H54 (cell line): Measurements from ENCODE around the gene TSHZ3.

Source experiments
- DNase-seq: peaks from one replicate; pipeline ENCODE4 v3.0.0; 2011; ENCODE audit warnings: low spot score, mixed read lengths; ENCODE audit not compliant: insufficient read length
- FAIRE-seq: peaks from 3 replicates; lab custom pipeline; 2011; peaks lifted over from hg19 to GRCh38; lab: Jason Lieb, UNC
- POLR2A ChIP-seq: IDR thresholded peaks from 2 replicates; pipeline ENCODE4 v1.6.1; 2011; ENCODE audit warnings: low read depth, mild to moderate bottlenecking, low read length

The TSHZ3 gene

GRCh38 chr19:31349160-31349881 is at the start of gene TSHZ3:
TSS of gene TSHZ3 (minus strand) at chr19:31349436. CDS start at chr19:31349219, 217 bp downstream.
- DNase-seq: peak; percentile 80
- no peak for FAIRE-seq
- peak; percentile 51 for TF ChIP-seq POLR2A

- no peak for DNase-seq
- no peak for TF ChIP-seq POLR2A
- no peak for FAIRE-seq
Observed at GRCh38 chr19:31397308-31397707, 48.1 kb upstream of the TSHZ3 start.

GRCh38 chr19:31392464-31392863 is 43.2 kb upstream of the TSHZ3 start:
- no peak for FAIRE-seq
- DNase-seq: no peak
- TF ChIP-seq POLR2A: no peak

- FAIRE-seq: no peak
- TF ChIP-seq POLR2A: no peak
Observed at GRCh38 chr19:31391518-31391917, 42.3 kb upstream of the TSHZ3 start.

GRCh38 chr19:31390711-31391110 is 41.5 kb upstream of the TSHZ3 start:
- DNase-seq (no peak), FAIRE-seq (no peak)

More at GRCh38 chr19:31391518-31391917, 42.3 kb upstream of the TSHZ3 start:
- DNase-seq: no peak

GRCh38 chr19:31389874-31390273 is 40.6 kb upstream of the TSHZ3 start:
- DNase-seq (no peak), FAIRE-seq (no peak)
- TF ChIP-seq POLR2A: no peak

More at GRCh38 chr19:31390711-31391110, 41.5 kb upstream of the TSHZ3 start:
- TF ChIP-seq POLR2A: no peak

- no peak for DNase-seq
- no peak for TF ChIP-seq POLR2A
- FAIRE-seq: no peak
Observed at GRCh38 chr19:31387717-31388301, 38.6 kb upstream of the TSHZ3 start.

- TF ChIP-seq POLR2A: no peak
- DNase-seq (no peak), FAIRE-seq (no peak)
Observed at GRCh38 chr19:31386806-31387205, 37.6 kb upstream of the TSHZ3 start.

- no peak for FAIRE-seq
- TF ChIP-seq POLR2A: no peak
- DNase-seq: no peak
Observed at GRCh38 chr19:31385744-31386143, 36.5 kb upstream of the TSHZ3 start.

GRCh38 chr19:31383553-31383952 is 34.3 kb upstream of the TSHZ3 start:
- FAIRE-seq (no peak), DNase-seq (no peak)
- no peak for TF ChIP-seq POLR2A

- no peak for DNase-seq
- FAIRE-seq: no peak
- no peak for TF ChIP-seq POLR2A
Observed at GRCh38 chr19:31380854-31381253, 31.6 kb upstream of the TSHZ3 start.

GRCh38 chr19:31378404-31378803 is 29.2 kb upstream of the TSHZ3 start:
- FAIRE-seq (peak; percentile 23), DNase-seq (peak; percentile 44)
- no peak for TF ChIP-seq POLR2A

GRCh38 chr19:31377736-31378135 is 28.5 kb upstream of the TSHZ3 start:
- no peak for DNase-seq
- no peak for FAIRE-seq
- no peak for TF ChIP-seq POLR2A

- no peak for TF ChIP-seq POLR2A
- DNase-seq (no peak), FAIRE-seq (no peak)
Observed at GRCh38 chr19:31372246-31372781, 23.1 kb upstream of the TSHZ3 start.
